Measurements from ENCODE around the gene STX12. TPM values are rescaled to one million over a fixed set of nuclear protein-coding genes. Genes with fewer than 3 reads are reported as not detected.
A peak's percentile ranks its signal among the peaks of the same experiment; 100 is the strongest.

The STX12 gene
- total RNA-seq, 2 donors from 2014 or later, result 49.2 to 65.0 TPM

GRCh38 chr1:27778056-27778455 is 5.0 kb downstream of the STX12 start:
- Histone ChIP-seq H3K9me3 (no peaks in the 10 kb centered on the region), H3K27me3 (no peaks in the 10 kb centered on the region), H3K9ac (ENCODE audit: low read depth in 2 of 2, low read length in 2 of 2) (no peak overlapping the region), H3K4me1 (peaks cover 6% of the 10 kb centered on the region), H3K36me3 (no peaks in the 10 kb centered on the region), H3K4me3 (no peak overlapping the region), H3K27ac (no peak overlapping the region)
- DNase-seq, result no peak
- TF ChIP-seq CTCF (IDR thresholded peaks at IDR 0.05), result no peak
- intact Hi-C loops (cut with DNase I), result loop anchor here (10.0 kb wide), 1 partner anchor 47 kb away; no protein-coding TSS in a partner anchor

GRCh38 chr1:27779122-27779521 is 6.1 kb downstream of the STX12 start:
- Histone ChIP-seq H3K4me1 (peaks cover 3% of the 10 kb centered on the region), H3K9ac (ENCODE audit: low read depth in 2 of 2, low read length in 2 of 2) (no peak overlapping the region), H3K36me3 (no peaks in the 10 kb centered on the region), H3K9me3 (no peaks in the 10 kb centered on the region), H3K27ac (no peak overlapping the region), H3K27me3 (no peaks in the 10 kb centered on the region), H3K4me3 (no peak overlapping the region)
- DNase-seq, result no peak
- intact Hi-C loops (cut with DNase I), result loop anchor here (10.0 kb wide), 1 partner anchor 46 kb away; no protein-coding TSS in a partner anchor
- TF ChIP-seq CTCF (IDR thresholded peaks at IDR 0.05), result no peak

- H3K36me3 ChIP-seq, result no peaks in the 10 kb centered on the region
- no peak overlapping the region for H3K27ac ChIP-seq
- no peak for TF ChIP-seq CTCF (IDR thresholded peaks at IDR 0.05)
- intact Hi-C loops (cut with DNase I), result no loop called here
- DNase-seq, result no peak
- no peaks in the 10 kb centered on the region for H3K9me3 ChIP-seq
- H3K9ac ChIP-seq (ENCODE audit: low read depth in 2 of 2, low read length in 2 of 2), result no peak overlapping the region
- H3K4me1 ChIP-seq, result no peaks in the 10 kb centered on the region
- no peaks in the 10 kb centered on the region for H3K27me3 ChIP-seq
- no peak overlapping the region for H3K4me3 ChIP-seq
Measured at GRCh38 chr1:27782950-27783349, 9.9 kb downstream of the STX12 start.

GRCh38 chr1:27784700-27785099 is 11.7 kb downstream of the STX12 start:
- Histone ChIP-seq H3K9me3 (no peaks in the 10 kb centered on the region), H3K27me3 (no peaks in the 10 kb centered on the region), H3K36me3 (no peaks in the 10 kb centered on the region), H3K9ac (ENCODE audit: low read depth in 2 of 2, low read length in 2 of 2) (no peak overlapping the region), H3K4me1 (no peaks in the 10 kb centered on the region), H3K4me3 (no peak overlapping the region), H3K27ac (no peak overlapping the region)
- no peak for DNase-seq
- TF ChIP-seq CTCF (IDR thresholded peaks at IDR 0.05), result no peak
- intact Hi-C loops (cut with DNase I), result no loop called here

- Histone ChIP-seq H3K9ac (ENCODE audit: low read depth in 2 of 2, low read length in 2 of 2) (peak overlapping the region in 1 of 2 donors; percentile 12), H3K27me3 (no peaks in the 10 kb centered on the region), H3K36me3 (peaks cover 3% of the 10 kb centered on the region), H3K27ac (peak overlapping the region; percentile 51), H3K9me3 (no peaks in the 10 kb centered on the region), H3K4me1 (no peaks in the 10 kb centered on the region), H3K4me3 (no peak overlapping the region)
- peak; percentile 56 for DNase-seq
- TF ChIP-seq CTCF (IDR thresholded peaks at IDR 0.05), result no peak
- intact Hi-C loops (cut with DNase I), result no loop called here
Measured at GRCh38 chr1:27785781-27786455, 12.9 kb downstream of the STX12 start.

Measured in colonic mucosa (tissue), 4 donors.